Nephron progenitor cell (in vitro differentiated cells): Measurements from ENCODE around the gene SLC43A2.

Experiments
- DNase-seq: peaks from one replicate; pipeline ENCODE4 v3.0.0; 2021
- H3K27ac Mint-ChIP-seq: 2 replicates; pipeline ENCODE4 v1.8.0; 2021; ENCODE audit warnings: mild to moderate bottlenecking, moderate library complexity, mixed read lengths
- H3K27me3 Mint-ChIP-seq: 2 replicates; pipeline ENCODE4 v1.8.0; 2021; ENCODE audit warnings: mild to moderate bottlenecking, low read depth, mixed read lengths; ENCODE audit not compliant: poor library complexity
- H3K36me3 Mint-ChIP-seq: 2 replicates; pipeline ENCODE4 v1.8.0; 2021; ENCODE audit warnings: low read depth, mixed read lengths
- H3K4me1 Mint-ChIP-seq: 2 replicates; pipeline ENCODE4 v1.8.0; 2021; ENCODE audit warnings: mixed read lengths
- H3K4me3 Mint-ChIP-seq: 2 replicates; pipeline ENCODE4 v1.8.0; 2021; ENCODE audit warnings: mild to moderate bottlenecking, moderate library complexity, mixed read lengths
- H3K9me3 Mint-ChIP-seq: 2 replicates; pipeline ENCODE4 v1.8.0; 2021; ENCODE audit warnings: mild to moderate bottlenecking, moderate library complexity, mixed read lengths
- CTCF ChIP-seq: fragments of 200-600 bp; sonication (generic); IDR thresholded peaks from 2 replicates; pipeline ENCODE4 v1.5.0; 2021; ENCODE audit warnings: antibody characterized with exemption

Gene SLC43A2

GRCh38 chr17:1548032-1548431 lies 80.6 kb downstream of the SLC43A2 start:
- H3K27me3 Mint-ChIP-seq = no peaks in the 10 kb centered on the region

GRCh38 chr17:1546292-1546922 lies 82.2 kb downstream of the SLC43A2 start:
- peaks cover 13% of the 10 kb centered on the region for H3K4me1 Mint-ChIP-seq
- peak overlapping the region; percentile 29 for H3K27ac Mint-ChIP-seq
- H3K4me3 Mint-ChIP-seq = no peak overlapping the region
- peaks cover 79% of the 10 kb centered on the region for H3K36me3 Mint-ChIP-seq
- no peaks in the 10 kb centered on the region for H3K27me3 Mint-ChIP-seq
- DNase-seq = no peak
- no peaks in the 10 kb centered on the region for H3K9me3 Mint-ChIP-seq
- TF ChIP-seq CTCF = no peak

More at GRCh38 chr17:1548032-1548431, 80.6 kb downstream of the SLC43A2 start:
- H3K36me3 Mint-ChIP-seq = peaks cover 82% of the 10 kb centered on the region
- no peak overlapping the region for H3K4me3 Mint-ChIP-seq
- peaks cover 8% of the 10 kb centered on the region for H3K4me1 Mint-ChIP-seq
- no peaks in the 10 kb centered on the region for H3K9me3 Mint-ChIP-seq
- DNase-seq = no peak
- H3K27ac Mint-ChIP-seq = peak overlapping the region; percentile 62
- no peak for TF ChIP-seq CTCF

- Mint-ChIP-seq H3K36me3 (peaks cover 78% of the 10 kb centered on the region), H3K4me3 (no peak overlapping the region), H3K9me3 (no peaks in the 10 kb centered on the region), H3K4me1 (peaks cover 13% of the 10 kb centered on the region), H3K27me3 (no peaks in the 10 kb centered on the region), H3K27ac (no peak overlapping the region)
- no peak for TF ChIP-seq CTCF
- DNase-seq = no peak
These were observed 83.0 kb downstream of the SLC43A2 start for GRCh38 chr17:1545618-1546017.

DNA sequence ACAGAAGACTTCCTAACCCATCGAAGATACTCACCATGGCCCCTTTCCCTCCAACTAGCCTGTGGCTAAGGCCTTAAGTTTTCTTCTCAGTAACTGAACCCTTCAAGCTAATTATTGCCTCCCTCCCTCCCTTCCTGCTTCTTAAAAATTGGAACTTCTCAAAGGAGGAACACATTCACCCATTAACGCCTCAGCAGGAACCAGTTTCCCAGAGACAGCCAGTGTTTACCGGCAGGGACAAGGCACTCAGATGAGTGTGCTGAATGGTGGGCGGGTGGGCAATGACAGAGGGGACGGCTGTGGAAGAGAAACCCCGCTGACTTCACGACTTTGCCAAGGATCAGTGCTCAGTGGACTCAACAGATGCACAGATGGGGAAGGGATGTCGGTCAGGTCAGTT lies 86.3 kb downstream of the SLC43A2 start:
- TF ChIP-seq CTCF = no peak
- no peak for DNase-seq
- Mint-ChIP-seq H3K27ac (peak overlapping the region; percentile 60), H3K4me1 (peaks cover 6% of the 10 kb centered on the region), H3K4me3 (no peak overlapping the region), H3K36me3 (peaks cover 80% of the 10 kb centered on the region), H3K27me3 (no peaks in the 10 kb centered on the region), H3K9me3 (no peaks in the 10 kb centered on the region)

DNA sequence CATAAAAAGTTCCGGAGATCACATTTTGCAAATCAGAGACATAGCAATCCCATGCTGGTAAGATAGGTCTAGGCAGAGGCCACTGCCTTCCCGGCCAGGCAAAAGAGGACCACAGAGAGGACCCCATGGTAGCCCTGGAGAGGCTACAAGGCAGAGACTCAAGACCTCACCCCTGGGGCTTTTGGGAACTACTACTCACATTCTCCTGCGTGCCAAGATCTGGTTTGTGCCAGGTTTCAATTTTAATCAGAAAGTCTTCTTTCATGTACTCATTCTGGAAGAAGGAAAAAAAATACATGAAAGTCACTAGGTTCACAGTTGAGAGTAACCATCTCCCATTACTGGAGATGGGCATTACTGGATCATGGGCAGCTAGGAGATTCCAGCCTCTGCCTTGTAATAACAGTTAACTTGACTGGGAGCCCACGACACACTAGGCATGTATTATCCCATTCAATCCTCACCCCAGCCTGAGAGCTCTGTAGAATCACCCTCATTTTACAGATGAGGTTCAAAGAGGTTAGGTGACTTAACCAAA lies 87.2 kb downstream of the SLC43A2 start:
- no peaks in the 10 kb centered on the region for H3K27me3 Mint-ChIP-seq
- no peak for TF ChIP-seq CTCF
- H3K36me3 Mint-ChIP-seq = peaks cover 74% of the 10 kb centered on the region
- no peak overlapping the region for H3K4me3 Mint-ChIP-seq
- H3K4me1 Mint-ChIP-seq = peaks cover 6% of the 10 kb centered on the region
- no peak overlapping the region for H3K27ac Mint-ChIP-seq
- DNase-seq = no peak
- no peaks in the 10 kb centered on the region for H3K9me3 Mint-ChIP-seq

DNA sequence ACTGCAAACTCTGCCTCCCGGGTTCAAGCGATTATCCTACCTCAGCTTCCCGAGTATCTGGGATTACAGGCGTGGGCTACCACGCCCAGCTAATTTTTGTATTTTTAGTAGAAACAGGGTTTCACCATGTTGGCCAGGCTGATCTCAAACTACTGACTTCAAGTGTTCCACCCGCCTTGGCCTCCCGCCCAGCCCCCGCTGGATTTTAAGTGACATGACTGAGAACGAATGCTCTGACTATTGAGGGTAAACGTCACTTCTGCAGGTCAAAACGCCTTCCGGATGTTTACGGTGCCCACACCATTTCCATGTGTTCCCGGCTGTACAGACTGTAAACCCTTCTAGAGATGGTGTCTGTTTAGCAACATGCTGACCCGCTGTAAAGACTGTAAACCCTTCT lies 88.8 kb downstream of the SLC43A2 start:
- H3K27ac Mint-ChIP-seq = peak overlapping the region; percentile 83
- H3K27me3 Mint-ChIP-seq = no peaks in the 10 kb centered on the region
- peaks cover 73% of the 10 kb centered on the region for H3K36me3 Mint-ChIP-seq
- peaks cover 6% of the 10 kb centered on the region for H3K4me1 Mint-ChIP-seq
- no peak for TF ChIP-seq CTCF
- no peak overlapping the region for H3K4me3 Mint-ChIP-seq
- no peak for DNase-seq
- no peaks in the 10 kb centered on the region for H3K9me3 Mint-ChIP-seq
